ENCODE data around the gene CENPF.
"Not testable (repeated sequence)": the region's sequence is repeated elsewhere in the genome, so short reads cannot be mapped to it uniquely, and the experiment has no call there.

The CENPF gene

DNA sequence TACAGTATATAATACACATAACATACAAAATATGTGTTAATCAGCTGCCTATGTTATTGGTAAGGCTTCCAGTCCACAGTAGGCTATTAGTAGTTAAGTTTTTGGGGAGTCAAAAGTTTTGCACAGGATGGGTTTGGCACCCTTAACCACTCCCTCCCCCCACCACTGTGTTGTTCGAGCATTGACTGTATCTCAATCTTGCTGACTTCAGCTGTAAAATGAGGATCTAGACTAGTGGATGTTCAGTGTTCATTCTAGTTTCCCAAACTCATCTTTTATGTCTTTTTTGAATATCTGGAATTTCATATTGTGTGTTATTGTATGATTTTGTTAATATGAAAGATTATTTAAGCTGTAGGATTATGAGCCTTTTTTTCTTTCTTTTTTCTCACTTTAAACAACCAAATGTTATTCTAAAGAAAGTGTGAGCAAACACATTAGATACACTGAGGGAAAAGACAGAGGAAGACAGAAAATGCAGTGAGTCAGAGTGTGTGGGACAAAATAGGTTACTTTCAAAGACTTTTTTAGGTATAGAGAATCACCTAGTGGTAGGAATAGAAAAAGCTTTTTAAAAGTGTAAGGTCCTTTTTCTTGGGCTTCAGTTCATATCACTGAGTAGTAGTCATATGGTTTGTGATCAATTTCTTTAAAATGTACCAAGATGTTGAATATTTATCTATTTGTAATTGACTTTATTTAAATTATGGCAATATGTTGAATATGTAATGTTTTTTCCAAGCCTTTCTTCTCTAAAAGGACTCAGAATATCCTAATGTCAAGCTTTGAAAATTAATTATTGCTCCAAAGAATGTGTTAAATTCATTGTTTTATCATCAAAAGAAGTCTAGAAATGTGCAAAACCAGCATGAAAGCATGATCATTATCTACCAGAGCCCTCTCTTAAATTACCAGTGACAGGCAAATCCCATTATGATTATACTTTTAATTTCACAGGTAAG lies 17.9 kb upstream of the CENPF start:
- no peak for DNase-seq

DNA sequence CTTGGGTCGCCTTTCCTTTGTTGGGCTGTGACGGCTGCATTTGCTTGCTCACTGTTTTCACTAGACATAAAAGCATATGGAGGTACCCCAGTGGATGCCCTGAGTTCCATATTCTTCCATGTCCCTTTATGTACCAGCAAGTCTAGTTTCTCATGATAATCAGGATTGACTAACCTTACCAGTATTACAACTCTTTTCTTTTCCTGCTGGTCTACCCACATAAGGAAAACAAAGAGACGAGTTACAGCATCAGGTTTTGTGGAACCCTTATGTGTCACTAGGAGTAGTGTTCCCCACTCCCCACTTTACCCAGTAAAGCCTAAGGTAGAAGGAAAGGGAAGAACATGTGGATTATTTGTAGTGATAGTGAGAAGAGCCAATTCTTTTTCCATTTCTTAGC lies 16.4 kb upstream of the CENPF start:
- DNase-seq = no peak

DNA sequence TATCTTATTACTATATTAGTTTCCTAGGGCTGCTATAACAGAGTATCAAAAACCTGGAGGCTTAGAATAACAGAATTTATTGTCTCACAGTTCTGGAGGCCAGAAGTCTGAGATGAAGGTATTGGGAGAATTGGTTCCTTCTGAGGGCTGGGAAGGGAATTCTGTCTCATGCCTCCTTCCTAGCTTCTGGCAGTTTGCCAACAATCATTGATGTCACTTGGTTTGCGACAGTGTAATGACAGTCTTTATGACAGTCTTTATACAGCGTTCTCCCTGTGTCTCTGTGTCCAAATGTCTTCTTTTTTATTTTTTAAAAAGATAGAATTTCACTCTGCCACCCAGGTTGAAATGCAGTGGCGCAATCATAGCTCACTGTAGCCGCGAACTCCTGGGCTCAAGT lies 15.8 kb upstream of the CENPF start:
- DNase-seq = no peak

DNA sequence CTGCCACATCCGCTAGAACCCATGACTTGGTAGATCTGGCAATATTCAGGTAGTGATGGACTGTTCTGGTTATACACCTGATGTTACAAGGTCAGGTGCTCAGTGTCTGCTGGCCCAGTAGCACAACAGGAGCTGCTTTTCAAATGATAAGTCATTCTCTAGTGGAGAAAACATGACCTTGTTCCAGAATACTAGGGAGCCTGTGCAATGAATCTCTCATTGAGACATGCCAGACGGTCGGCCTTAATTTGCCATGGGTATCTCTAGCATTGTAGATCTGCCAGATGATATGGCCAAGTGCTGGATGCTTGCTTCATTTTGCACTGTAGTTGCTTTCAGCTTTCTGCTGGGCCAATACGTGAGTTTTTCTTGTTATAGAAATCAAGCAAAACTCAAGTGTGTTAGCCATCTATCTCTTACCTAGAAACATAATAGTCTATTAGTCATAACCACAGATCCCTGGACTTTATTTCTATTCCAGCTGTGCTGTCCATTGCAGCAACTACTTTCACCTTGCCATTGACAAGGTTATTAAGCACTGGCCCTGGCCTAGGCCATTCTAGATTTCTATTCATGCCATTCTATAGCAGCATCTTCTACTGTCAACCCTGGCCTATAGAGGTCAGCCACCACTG lies 13.9 kb upstream of the CENPF start:
- DNase-seq = no peak

DNA sequence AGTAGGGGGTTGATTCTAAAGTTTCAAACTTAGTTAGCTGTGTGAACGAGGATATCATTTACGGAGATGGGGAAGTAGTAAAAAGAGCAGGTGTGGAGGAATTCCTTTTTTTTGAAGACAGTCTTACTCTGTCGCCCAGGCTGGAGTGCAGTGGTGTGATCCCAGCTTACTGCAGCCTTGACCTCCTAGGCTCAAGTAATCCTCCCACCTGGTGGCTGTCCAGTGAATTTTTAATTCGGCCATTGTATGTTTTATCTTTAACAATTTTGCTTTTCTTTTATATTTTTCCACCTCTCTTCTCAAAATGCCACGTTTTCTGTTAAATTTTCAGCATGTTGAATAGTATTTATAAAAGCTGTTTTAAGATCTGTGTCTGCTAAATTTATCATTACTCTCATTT lies 12.3 kb upstream of the CENPF start:
- DNase-seq = no peak

DNA sequence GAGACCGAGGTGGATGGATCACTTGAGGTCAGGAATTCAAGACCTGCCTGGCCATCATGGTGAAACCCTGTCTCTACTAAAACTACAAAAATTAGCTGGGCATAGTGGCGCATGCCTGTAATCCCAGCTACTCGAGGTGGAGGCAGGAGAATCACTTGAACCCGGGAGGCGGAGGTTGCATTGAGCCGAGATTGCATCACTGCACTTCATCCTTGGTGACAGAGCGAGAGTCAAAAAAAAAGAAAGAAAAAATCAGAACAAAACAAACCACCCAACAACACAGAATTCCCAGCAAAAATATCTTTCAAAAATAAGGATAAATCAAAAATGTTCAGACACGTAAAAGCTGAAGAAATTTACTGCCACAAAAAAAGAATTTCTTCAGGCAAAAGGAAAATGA lies 11.1 kb upstream of the CENPF start:
- DNase-seq = not testable (repeated sequence)

DNA sequence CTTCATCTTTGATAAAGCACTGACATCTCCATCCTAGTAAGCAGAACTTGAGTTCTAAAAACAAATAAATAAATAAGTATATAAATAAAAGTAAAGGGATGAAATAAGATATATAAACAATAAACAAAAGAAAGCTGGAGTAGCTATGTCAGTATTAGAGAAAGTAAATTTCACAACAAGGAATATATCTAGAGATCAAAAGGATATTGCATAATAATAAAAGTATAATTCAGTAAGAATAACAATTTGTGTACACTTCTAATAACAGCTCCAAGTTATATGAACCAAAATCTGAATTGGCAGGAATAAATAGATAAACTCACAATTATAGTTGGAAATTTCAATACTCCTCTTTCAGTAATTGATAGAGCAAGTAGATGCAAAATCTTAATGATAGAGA lies 9.8 kb upstream of the CENPF start:
- DNase-seq = no peak

GRCh38 chr1:214603819-214604252 lies 841 bp downstream of the CENPF start:
- DNase-seq = no peak

- no peak for DNase-seq
Observed at GRCh38 chr1:214604523-214604922, 1.5 kb downstream of the CENPF start.

GRCh38 chr1:214605484-214605883 lies 2.5 kb downstream of the CENPF start:
- not testable (repeated sequence) for DNase-seq

DNA sequence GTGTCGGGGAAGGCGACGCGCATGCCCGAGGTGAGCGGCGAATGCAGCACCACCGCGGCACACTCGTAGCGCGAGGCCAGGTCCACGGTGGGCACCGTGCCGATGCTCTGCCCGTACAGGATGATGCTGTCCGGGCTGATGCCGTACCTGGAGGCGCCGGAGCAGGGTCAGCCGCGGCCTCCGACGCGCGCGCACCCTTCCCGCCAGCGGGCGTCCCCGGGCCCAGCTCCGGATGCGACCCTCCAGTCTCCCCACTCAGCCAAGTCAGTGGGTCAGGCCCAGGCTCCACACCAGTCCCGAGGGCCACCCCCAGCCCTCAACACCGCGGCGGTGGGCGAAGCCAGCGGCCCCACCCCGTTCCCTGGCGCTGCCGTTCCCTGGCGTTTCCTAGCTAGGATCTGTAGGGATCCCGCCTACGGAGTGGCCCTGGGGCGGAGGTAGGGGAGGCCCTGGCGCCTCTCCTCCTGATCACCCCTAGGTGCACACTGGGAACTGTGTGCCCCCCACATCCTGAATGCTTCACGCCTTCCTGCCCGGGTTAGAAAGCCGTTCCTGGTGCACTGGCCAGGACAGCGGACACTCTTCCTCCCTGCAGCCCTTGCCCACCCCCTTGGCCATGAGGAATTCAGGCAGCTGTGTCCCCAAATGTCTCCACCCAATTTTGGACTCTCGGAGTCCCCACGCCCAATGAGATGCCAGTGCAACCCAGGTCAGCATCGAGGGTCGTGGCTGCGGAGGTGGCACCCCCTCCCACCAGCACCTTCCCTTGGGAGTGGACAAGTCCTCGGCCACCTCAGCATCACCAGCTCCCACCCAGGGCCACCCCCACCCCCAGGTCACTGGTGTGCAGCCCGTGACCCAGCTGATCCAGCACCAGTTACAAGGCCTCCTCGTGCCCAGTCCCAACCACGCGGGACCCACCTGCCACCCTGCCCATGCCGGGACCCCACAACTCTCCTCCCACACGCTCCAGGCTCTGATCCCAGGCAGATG lies 3.2 kb downstream of the CENPF start:
- not testable (repeated sequence) for DNase-seq

GRCh38 chr1:214607492-214608215 lies 4.7 kb downstream of the CENPF start:
- DNase-seq = not testable (repeated sequence)

DNA sequence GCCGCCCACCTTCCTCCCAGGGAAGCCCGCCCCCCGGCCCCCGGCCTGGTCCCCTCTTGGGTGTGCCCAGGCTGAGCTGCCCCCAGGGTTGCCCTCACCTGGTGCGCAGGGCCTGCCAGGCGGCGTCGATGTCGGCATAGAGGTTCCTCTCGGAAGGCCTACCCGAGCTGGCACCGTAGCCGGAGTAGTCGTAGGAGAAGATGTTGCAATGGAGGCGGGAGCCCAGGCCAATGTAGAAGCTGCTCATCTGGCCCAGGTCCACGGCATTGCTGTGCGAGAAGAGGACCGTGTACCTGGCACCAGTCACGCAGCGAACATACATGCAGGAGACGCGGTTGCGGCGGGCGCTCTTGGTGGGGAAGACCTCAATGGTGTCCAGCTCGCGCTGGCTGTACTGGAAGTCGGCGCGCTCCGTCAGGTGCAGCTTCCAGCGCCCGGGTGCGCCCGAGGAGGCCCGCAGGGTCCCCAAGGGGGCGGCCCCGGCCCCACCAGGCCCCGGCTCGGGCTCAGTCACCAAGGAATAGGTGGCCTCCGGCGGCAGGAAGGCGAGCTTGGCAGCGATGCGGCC lies 5.3 kb downstream of the CENPF start:
- DNase-seq = not testable (repeated sequence)

GRCh38 chr1:214608817-214609216 lies 5.8 kb downstream of the CENPF start:
- DNase-seq = not testable (repeated sequence)

DNA sequence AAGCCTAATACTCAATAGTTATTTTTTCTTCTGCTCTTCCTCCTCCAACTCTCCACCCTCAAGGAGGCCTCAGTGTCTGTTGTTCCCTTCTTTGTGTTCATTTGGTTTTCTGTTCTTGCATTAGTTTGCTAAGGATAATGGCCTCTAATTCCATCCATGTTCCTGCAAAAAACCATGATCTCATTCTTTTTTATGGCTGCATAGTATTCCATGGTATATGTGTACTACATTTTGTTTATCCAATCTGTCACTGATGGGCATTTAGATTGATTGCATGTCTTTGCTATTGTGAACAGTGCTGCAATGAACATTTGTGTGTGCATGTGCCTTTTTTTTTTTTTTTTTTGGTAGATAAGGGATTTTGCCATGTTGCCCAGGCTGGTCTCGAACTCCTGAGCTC lies 6.7 kb downstream of the CENPF start:
- no peak for DNase-seq

GRCh38 chr1:214610136-214610535 lies 7.1 kb downstream of the CENPF start:
- not testable (repeated sequence) for DNase-seq

DNA sequence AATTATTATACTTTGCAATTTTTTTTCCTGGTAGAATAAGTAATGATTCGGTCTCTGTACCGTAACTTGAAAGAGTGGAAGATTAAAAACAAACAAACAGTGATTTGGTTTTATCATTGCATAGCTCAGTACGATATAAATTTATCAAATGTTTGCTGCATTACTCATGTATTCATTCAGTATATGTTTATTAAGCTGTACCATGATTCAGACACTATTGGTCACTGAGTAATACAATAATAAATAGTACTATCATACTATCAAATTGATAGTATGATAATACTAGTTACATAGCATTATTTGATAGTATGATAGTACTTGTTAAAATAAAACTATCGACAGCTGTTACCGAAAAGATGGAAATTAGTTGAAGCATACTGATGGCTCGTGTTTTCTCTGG lies 12.1 kb downstream of the CENPF start:
- no peak for DNase-seq

GRCh38 chr1:214615871-214616270 lies 12.9 kb downstream of the CENPF start:
- DNase-seq = no peak

GRCh38 chr1:214617246-214617645 lies 14.3 kb downstream of the CENPF start:
- DNase-seq = no peak

DNA sequence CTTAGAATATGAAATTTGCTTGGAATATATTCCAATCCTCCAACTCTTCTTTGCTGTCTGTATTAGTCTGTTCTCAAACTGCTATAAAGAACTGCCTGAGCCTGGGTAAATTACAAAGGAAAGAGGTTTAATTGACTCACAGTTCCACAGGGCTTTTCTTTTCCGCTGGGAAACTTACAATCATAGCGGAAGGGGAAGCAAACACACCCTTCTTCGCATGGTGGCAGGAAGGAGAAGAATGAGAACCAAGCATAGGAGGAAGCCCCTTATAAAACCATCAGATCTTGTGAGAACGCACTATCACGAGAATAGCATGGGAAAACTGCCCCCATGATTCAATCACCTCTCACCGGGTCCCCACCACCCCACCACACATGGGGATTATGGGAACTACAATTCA lies 14.8 kb downstream of the CENPF start:
- DNase-seq = no peak

DNA sequence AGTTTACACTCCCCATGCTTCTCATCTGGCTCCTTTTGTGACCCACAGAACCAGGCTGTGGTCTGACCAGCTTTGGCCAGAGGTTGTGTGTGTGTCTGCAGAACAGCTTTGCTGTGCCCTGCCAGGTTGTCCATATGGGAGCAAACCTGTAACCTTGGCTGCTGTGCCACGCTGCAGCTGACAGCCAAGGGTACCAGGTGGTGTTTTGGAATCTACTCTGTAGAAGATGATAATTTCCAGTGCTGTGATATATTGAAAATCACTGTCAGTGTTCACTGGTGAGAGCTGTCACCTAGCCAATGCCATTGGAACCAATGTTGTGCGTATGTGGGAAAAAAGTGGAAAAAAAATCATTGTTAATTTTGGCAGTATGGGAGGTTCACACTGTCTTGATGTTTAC lies 18.2 kb downstream of the CENPF start:
- no peak for DNase-seq

DNA sequence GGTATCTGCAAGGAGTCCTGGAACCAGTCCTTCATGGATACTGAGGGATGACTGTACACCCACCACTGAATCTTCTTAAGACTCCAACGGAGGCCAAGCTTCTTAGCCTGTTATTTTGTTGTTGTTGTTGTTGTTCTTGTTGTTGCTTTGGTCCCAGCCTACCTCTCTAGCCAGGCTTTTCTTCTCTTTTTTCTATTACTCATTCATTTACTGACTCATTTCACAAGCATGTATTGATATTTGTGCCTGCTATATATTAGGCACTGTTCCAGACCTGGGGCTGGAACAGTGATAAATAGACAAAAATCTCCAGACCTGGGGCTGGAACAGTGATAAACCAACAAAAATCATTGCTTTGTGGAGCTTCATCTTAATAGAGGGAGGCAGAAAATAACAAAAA lies 20.4 kb downstream of the CENPF start:
- DNase-seq = no peak
